Uterus (tissue), 4 donors: ENCODE results near the gene CLDN12. TPM values are rescaled to one million over a fixed set of nuclear protein-coding genes. Genes with fewer than 3 reads are reported as not detected.

Experiments used
- DNase-seq, 2 donors: peaks; one replicate each; pipeline ENCODE4 v3.0.0-alpha.2; 2019 to 2020
- H3K27ac ChIP-seq, 2 donors: fragments of 200-600 bp; sonication (generic); 1 replicate in 1 of 2; 2 replicates in 1 of 2; pipeline ENCODE4 v1.5.1; 2016 to 2018
- H3K27me3 ChIP-seq, 2 donors: fragments of 200-600 bp; sonication (generic); one replicate each; pipeline ENCODE4 v1.5.1; 2018 to 2019; ENCODE audit warnings: control low read depth in 1 of 2
- H3K36me3 ChIP-seq, 2 donors: fragments of 200-600 bp; sonication (generic); one replicate each; pipeline ENCODE4 v1.5.1; 2019; ENCODE audit warnings: control low read depth in 1 of 2
- H3K4me1 ChIP-seq, 2 donors: fragments of 200-600 bp; sonication (generic); one replicate each; pipeline ENCODE4 v1.5.1; 2018 to 2019; ENCODE audit warnings: control low read depth in 1 of 2
- H3K4me3 ChIP-seq, 2 donors: fragments of 200-600 bp; sonication (generic); 1 replicate in 1 of 2; 2 replicates in 1 of 2; pipeline ENCODE4 v1.5.1; 2018 to 2019; ENCODE audit warnings: mild to moderate bottlenecking in 1 of 2
- H3K9me3 ChIP-seq, 2 donors: fragments of 200-600 bp; sonication (generic); one replicate each; pipeline ENCODE4 v1.5.1; 2019; ENCODE audit warnings: control low read depth in 1 of 2
- POLR2A ChIP-seq, 2 donors: fragments of 450-650 bp; IDR thresholded peaks; one replicate each; pipeline ENCODE4 v1.6.1; 2016; ENCODE audit warnings: antibody characterized with exemption in 2 of 2, mild to moderate bottlenecking in 1 of 2, moderate library complexity in 1 of 2
- intact Hi-C: fragments of 100-400 bp; cut with DNase I; formaldehyde crosslinking; loops from one replicate; pipeline ENCODE4 v1.15.1; 2023; ENCODE audit warnings: low total_unique reads
- total RNA-seq, 4 donors: library from RNA; depleted of rRNA in 3 of 4; stranded (reverse); fragments of >200 nt in 3 of 4; gene quantifications; one replicate each; pipeline versions ENCODE4 v1.1.0 to v1.2.4, GENCODE V29; 2014 to 2023
- TF ChIP-seq, protein P1 (sequence below), 4 experiments: fragments of 200-600 bp in 2 of 4; fragments of 450-650 bp in 2 of 4; sonication (generic) in 2 of 4; IDR thresholded peaks; one replicate each; pipeline ENCODE4 v1.5.1; 2016 to 2019; ENCODE audit warnings: antibody characterized with exemption in 4 of 4, mild to moderate bottlenecking in 2 of 4, moderate library complexity in 1 of 4
- donor health status: DM: yes; HTN: yes; CAD: no.

The CLDN12 gene
- total RNA-seq, 4 donors from 2014 or later, result 7.4 to 39.5 (median 23.5) TPM

DNA sequence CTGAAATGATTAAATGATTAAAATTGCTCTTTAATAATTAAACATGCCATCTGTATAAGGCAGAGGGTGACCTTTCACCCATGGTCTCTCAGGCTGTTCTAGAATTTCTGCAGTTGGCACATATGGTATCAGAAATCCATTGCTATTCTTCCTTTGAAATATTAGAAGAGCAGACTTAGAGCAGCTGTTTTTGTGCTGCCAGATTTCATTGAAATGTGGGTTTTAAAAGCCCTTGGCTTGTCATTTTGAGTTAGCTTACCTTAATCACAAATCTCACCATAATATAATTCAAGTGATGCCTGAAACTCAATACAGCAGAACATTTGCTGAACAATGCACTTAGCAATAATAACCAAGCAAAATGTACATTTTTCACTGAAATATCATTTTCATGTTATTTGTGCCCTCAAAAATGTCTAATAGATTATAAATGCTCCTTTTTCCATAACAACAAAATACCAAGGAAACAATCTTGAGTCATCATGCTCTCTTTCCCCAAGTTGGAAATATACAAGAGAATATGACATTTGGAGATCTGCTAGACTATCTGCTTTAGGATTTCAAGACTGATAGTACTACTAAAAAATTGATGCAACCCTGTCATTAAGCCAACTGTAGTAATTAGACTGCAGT is 50.1 kb downstream of the CLDN12 start:
- no peak for TF ChIP-seq POLR2A (IDR thresholded peaks at IDR 0.05)
- TF ChIP-seq, protein P1, sequence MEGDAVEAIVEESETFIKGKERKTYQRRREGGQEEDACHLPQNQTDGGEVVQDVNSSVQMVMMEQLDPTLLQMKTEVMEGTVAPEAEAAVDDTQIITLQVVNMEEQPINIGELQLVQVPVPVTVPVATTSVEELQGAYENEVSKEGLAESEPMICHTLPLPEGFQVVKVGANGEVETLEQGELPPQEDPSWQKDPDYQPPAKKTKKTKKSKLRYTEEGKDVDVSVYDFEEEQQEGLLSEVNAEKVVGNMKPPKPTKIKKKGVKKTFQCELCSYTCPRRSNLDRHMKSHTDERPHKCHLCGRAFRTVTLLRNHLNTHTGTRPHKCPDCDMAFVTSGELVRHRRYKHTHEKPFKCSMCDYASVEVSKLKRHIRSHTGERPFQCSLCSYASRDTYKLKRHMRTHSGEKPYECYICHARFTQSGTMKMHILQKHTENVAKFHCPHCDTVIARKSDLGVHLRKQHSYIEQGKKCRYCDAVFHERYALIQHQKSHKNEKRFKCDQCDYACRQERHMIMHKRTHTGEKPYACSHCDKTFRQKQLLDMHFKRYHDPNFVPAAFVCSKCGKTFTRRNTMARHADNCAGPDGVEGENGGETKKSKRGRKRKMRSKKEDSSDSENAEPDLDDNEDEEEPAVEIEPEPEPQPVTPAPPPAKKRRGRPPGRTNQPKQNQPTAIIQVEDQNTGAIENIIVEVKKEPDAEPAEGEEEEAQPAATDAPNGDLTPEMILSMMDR (IDR thresholded peaks at IDR 0.05), result no peak
- intact Hi-C loops, result no loop called here
- DNase-seq, result no peak

DNA sequence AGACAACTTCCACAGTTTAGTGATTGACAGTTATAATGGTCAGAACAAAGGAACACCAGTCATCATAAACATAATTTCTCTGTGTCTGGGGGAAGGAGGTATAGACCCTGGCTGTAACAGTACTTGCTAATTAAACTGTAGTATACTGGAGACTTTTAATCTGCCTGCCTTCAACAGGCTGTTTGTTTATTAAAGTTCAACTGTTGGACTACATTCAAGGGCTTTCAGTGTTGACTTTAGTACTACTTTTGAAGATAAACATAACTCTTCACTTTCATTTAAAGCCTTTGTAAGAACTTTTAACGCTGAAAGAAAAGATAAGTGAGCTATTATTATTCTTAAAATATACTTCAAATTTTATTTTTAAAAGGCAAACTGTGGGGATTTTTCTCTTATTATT is 50.7 kb downstream of the CLDN12 start:
- H3K27me3 ChIP-seq, result no peaks in the 10 kb centered on the region
- no peak overlapping the region for H3K27ac ChIP-seq
- H3K9me3 ChIP-seq, result no peaks in the 10 kb centered on the region
- intact Hi-C loops, result no loop called here
- DNase-seq, result no peak
- H3K36me3 ChIP-seq, result no peaks in the 10 kb centered on the region
- no peak for TF ChIP-seq POLR2A (IDR thresholded peaks at IDR 0.05)
- TF ChIP-seq, protein P1 (IDR thresholded peaks at IDR 0.05), result no peak
- H3K4me3 ChIP-seq, result no peak overlapping the region
- H3K4me1 ChIP-seq, result no peaks in the 10 kb centered on the region

More for the DNA sequence above, 50.1 kb downstream of the CLDN12 start:
- Histone ChIP-seq H3K4me3 (no peak overlapping the region), H3K9me3 (no peaks in the 10 kb centered on the region), H3K36me3 (no peaks in the 10 kb centered on the region), H3K27me3 (no peaks in the 10 kb centered on the region), H3K4me1 (no peaks in the 10 kb centered on the region), H3K27ac (no peak overlapping the region)

DNA sequence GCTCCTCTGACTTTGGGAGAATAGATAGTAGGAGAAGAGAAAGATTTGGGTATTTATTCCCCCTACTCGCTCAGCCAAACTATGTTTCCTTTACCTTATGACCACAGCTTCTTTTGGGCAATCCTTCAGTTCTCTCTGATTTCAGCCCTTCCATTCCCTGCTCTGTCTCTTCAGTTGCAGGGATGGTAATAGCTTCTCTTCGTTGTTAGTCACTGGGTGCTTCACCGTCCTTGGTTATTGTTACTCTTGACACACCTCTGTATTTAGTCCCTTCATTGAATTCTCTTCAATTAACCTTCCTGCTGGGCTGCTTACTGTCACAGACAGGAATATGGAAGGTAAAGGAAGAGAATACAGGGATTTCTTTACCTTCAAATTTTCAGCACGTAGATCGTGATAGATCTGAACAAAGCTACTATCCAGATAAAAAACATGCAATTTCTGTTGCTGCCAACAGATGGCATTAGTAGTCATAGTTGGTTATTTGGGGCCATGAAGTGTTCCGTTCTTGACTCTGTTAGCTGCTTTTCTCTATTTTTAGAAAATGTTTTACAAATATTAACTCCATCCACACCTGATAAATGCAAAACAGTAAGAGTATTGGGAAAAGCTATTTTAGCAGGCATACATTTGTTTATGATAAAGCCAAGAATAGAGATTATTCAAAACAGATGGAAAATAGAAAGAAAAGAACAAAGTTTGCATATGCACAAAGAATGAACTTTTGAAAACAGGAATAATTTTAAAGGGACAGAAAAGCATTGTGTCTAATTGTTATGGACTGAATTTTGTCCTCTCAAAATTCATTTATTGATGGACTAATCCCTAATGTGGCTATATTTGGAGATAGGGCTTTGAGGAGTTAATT is 52.1 kb downstream of the CLDN12 start:
- intact Hi-C loops, result no loop called here

DNA sequence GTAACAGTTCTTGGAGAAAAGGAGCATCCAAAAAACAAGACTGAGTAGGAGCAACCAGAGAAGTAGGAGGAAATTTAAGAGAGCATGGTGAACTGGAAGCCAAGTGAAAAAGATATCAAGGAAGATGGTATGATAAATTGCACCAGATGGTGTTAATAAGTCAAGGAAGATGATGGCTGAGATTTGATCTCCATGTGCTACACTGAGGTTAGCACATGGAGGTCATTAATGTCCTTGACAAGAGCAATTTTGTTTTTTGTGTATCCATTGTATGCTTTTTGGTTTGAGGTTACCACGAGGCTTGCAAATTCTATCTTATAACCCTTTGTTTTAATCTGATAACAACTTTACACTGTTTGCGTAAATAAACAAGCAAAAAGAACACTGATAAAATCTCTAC is 54.8 kb downstream of the CLDN12 start:
- no peak for TF ChIP-seq POLR2A (IDR thresholded peaks at IDR 0.05)
- TF ChIP-seq, protein P1 (IDR thresholded peaks at IDR 0.05), result no peak
- no peak for DNase-seq
- Histone ChIP-seq H3K9me3 (no peaks in the 10 kb centered on the region), H3K4me3 (no peak overlapping the region), H3K27me3 (no peaks in the 10 kb centered on the region), H3K4me1 (no peaks in the 10 kb centered on the region), H3K27ac (no peak overlapping the region), H3K36me3 (no peaks in the 10 kb centered on the region)
- intact Hi-C loops, result no loop called here

More for the DNA sequence above, 52.1 kb downstream of the CLDN12 start:
- Histone ChIP-seq H3K27me3 (no peaks in the 10 kb centered on the region), H3K4me3 (no peak overlapping the region), H3K36me3 (no peaks in the 10 kb centered on the region), H3K9me3 (no peaks in the 10 kb centered on the region), H3K27ac (no peak overlapping the region), H3K4me1 (no peaks in the 10 kb centered on the region)
- no peak for TF ChIP-seq POLR2A (IDR thresholded peaks at IDR 0.05)
- TF ChIP-seq, protein P1 (IDR thresholded peaks at IDR 0.05), result peak; percentile 57 to 68 (median 65)
- no peak for DNase-seq

DNA sequence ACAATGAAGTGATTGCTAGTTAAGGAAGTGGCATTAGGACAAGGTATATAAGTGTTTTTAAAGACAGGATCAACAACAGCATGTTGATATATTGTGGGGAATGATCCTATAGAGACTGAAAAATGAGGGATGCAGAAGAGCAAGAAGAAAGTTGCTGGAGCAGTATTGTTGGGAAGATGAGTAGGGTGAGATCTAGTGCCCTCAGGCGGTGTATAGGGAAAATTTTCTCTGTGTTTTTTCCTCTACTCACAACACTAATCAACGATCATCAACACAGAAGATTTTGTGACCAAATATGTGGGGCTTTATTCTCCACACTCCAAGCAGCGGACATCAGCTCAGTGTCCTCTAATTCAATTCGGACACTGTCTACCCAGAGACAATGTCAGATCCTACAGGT is 56.6 kb downstream of the CLDN12 start:
- Histone ChIP-seq H3K9me3 (no peaks in the 10 kb centered on the region), H3K4me3 (no peak overlapping the region), H3K36me3 (no peaks in the 10 kb centered on the region), H3K27ac (no peak overlapping the region), H3K4me1 (no peaks in the 10 kb centered on the region), H3K27me3 (no peaks in the 10 kb centered on the region)
- DNase-seq, result no peak
- intact Hi-C loops, result no loop called here
- TF ChIP-seq POLR2A (IDR thresholded peaks at IDR 0.05), result no peak
- TF ChIP-seq, protein P1 (IDR thresholded peaks at IDR 0.05), result no peak
